ENCODE data around the gene LILRB5. TPM values are rescaled to one million over a fixed set of nuclear protein-coding genes. Genes with fewer than 3 reads are reported as not detected.

Gene LILRB5
- total RNA-seq, 1 experiment from 2014 or later, result not detected

DNA sequence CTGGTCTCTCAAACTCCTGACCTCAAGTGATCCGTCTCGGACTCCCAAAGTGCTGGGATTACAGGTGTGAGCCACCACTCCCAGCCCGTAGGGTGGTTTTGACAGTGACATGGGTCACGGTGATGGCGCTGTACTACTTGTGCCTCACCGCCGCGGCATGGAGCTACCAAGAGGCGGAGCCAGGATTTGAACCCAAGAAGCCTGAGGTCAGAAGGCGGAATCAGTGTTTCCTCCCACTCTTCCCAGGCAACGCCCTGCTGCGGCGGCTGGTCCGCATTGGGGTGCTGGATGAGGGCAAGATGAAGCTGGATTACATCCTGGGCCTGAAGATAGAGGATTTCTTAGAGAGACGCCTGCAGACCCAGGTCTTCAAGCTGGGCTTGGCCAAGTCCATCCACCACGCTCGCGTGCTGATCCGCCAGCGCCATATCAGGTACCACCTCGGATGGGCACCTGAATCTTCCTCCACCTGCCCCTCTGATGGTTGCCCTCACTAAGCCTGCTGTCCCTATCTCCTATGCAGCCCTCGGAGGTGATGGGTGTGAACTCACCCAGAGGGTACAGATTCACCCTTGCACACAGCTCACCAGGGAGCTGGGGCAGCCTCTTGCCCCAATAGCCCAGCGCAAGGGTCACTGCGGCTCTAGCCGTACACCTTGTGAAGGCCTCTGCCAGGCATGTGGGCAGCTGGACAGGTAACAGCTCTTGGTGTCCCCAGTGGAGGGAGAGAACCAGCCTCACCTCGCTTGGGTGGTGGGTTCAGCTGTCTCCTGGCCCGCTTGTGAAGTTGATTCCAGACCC lies 50.8 kb downstream of the LILRB5 start:
- H4K20me1 ChIP-seq (ENCODE audit: insufficient read depth), result peaks cover 73% of the 10 kb centered on the region; the same call in 1 of the 2 replicates
- CTCF ChIA-PET, result no interaction called here

More for the DNA sequence above, 50.8 kb downstream of the LILRB5 start:
- ChIA-PET POLR2A (interaction anchor here (1.7 to 2.5 kb wide), 2 partner anchors 12 to 16 kb away, joined by 4 to 16 read pairs; partner anchors contain the start of genes MBOAT7 and TSEN34), RAD21 (ENCODE audit: low non-redundant PET in 1 of 2, low total read pairs in 2 of 2, uncharacterized antibody in 2 of 2, unreplicated experiment in 2 of 2) (no interaction called here)
- intact Hi-C loops (cut with micrococcal nuclease), result no loop called here
- no peak overlapping the region for H2AFZ ChIP-seq (ENCODE audit: low read depth, low read length, poor library complexity, severe bottlenecking)
- peaks cover 55 to 70% of the 10 kb centered on the region in 2 experiments for H3K36me3 ChIP-seq (ENCODE audit: control insufficient read depth in 1 of 2, insufficient read depth in 2 of 2, low read length in 2 of 2)
- BruUV-seq (replicated peaks), result no TSS peak
- TF ChIP-seq TCF7L2 (IDR thresholded peaks at IDR 0.05; ENCODE audit: borderline replicate concordance, extremely low read depth, insufficient read depth, insufficient read length), result no peak
- TF ChIP-seq EZH2phosphoT487 (IDR thresholded peaks at IDR 0.05; ENCODE audit: borderline replicate concordance), result no peak
- TF ChIP-seq, protein P1, sequence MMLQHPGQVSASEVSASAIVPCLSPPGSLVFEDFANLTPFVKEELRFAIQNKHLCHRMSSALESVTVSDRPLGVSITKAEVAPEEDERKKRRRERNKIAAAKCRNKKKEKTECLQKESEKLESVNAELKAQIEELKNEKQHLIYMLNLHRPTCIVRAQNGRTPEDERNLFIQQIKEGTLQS (IDR thresholded peaks at IDR 0.05), result no peak
- no peak for TF ChIP-seq POLR2A (IDR thresholded peaks at IDR 0.05; ENCODE audit: borderline replicate concordance, extremely low read depth, insufficient read depth, insufficient read length)
- TF ChIP-seq EGR1 (IDR thresholded peaks at IDR 0.05; ENCODE audit: low read depth), result no peak
- TF ChIP-seq SP1 (IDR thresholded peaks at IDR 0.05; ENCODE audit: low read depth), result no peak
- TF ChIP-seq ZFX (IDR thresholded peaks at IDR 0.05), result no peak
- TF ChIP-seq, protein P2, sequence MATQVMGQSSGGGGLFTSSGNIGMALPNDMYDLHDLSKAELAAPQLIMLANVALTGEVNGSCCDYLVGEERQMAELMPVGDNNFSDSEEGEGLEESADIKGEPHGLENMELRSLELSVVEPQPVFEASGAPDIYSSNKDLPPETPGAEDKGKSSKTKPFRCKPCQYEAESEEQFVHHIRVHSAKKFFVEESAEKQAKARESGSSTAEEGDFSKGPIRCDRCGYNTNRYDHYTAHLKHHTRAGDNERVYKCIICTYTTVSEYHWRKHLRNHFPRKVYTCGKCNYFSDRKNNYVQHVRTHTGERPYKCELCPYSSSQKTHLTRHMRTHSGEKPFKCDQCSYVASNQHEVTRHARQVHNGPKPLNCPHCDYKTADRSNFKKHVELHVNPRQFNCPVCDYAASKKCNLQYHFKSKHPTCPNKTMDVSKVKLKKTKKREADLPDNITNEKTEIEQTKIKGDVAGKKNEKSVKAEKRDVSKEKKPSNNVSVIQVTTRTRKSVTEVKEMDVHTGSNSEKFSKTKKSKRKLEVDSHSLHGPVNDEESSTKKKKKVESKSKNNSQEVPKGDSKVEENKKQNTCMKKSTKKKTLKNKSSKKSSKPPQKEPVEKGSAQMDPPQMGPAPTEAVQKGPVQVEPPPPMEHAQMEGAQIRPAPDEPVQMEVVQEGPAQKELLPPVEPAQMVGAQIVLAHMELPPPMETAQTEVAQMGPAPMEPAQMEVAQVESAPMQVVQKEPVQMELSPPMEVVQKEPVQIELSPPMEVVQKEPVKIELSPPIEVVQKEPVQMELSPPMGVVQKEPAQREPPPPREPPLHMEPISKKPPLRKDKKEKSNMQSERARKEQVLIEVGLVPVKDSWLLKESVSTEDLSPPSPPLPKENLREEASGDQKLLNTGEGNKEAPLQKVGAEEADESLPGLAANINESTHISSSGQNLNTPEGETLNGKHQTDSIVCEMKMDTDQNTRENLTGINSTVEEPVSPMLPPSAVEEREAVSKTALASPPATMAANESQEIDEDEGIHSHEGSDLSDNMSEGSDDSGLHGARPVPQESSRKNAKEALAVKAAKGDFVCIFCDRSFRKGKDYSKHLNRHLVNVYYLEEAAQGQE (IDR thresholded peaks at IDR 0.05; ENCODE audit: low read depth), result no peak
- no peak for TF ChIP-seq CBX3 (IDR thresholded peaks at IDR 0.05; ENCODE audit: low read depth)
- TF ChIP-seq, protein P3, sequence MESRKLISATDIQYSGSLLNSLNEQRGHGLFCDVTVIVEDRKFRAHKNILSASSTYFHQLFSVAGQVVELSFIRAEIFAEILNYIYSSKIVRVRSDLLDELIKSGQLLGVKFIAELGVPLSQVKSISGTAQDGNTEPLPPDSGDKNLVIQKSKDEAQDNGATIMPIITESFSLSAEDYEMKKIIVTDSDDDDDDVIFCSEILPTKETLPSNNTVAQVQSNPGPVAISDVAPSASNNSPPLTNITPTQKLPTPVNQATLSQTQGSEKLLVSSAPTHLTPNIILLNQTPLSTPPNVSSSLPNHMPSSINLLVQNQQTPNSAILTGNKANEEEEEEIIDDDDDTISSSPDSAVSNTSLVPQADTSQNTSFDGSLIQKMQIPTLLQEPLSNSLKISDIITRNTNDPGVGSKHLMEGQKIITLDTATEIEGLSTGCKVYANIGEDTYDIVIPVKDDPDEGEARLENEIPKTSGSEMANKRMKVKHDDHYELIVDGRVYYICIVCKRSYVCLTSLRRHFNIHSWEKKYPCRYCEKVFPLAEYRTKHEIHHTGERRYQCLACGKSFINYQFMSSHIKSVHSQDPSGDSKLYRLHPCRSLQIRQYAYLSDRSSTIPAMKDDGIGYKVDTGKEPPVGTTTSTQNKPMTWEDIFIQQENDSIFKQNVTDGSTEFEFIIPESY (IDR thresholded peaks at IDR 0.05; ENCODE audit: extremely low read depth, insufficient replicate concordance, low read length), result no peak
- TF ChIP-seq, protein P4, sequence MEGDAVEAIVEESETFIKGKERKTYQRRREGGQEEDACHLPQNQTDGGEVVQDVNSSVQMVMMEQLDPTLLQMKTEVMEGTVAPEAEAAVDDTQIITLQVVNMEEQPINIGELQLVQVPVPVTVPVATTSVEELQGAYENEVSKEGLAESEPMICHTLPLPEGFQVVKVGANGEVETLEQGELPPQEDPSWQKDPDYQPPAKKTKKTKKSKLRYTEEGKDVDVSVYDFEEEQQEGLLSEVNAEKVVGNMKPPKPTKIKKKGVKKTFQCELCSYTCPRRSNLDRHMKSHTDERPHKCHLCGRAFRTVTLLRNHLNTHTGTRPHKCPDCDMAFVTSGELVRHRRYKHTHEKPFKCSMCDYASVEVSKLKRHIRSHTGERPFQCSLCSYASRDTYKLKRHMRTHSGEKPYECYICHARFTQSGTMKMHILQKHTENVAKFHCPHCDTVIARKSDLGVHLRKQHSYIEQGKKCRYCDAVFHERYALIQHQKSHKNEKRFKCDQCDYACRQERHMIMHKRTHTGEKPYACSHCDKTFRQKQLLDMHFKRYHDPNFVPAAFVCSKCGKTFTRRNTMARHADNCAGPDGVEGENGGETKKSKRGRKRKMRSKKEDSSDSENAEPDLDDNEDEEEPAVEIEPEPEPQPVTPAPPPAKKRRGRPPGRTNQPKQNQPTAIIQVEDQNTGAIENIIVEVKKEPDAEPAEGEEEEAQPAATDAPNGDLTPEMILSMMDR (IDR thresholded peaks at IDR 0.05 in 2 of 3, conservative IDR thresholded peaks at IDR 0.05 in 1 of 3; ENCODE audit: borderline replicate concordance in 1 of 3, insufficient read depth in 1 of 3, low read depth in 2 of 3, low read length in 2 of 3), result no peak
- TF ChIP-seq CEBPB (IDR thresholded peaks at IDR 0.05; ENCODE audit: low read depth), result no peak
- no peak for TF ChIP-seq EZH2 (IDR thresholded peaks at IDR 0.05)
- no peak for TF ChIP-seq JUND (IDR thresholded peaks at IDR 0.05)
- TF ChIP-seq POLR2AphosphoS5 (IDR thresholded peaks at IDR 0.05; ENCODE audit: low read depth, low read length), result no peak
- no peak for TF ChIP-seq ELF1 (IDR thresholded peaks at IDR 0.05; ENCODE audit: borderline replicate concordance, low read depth)
- no peak for TF ChIP-seq SRF (IDR thresholded peaks at IDR 0.05; ENCODE audit: low read depth)
- H3K4me3 ChIP-seq (replicated peaks in 1 of 2; ENCODE audit: low read depth in 1 of 2, low read length in 2 of 2), result no peak overlapping the region
- peak overlapping the region; percentile 18; the same call in 1 of the 2 replicates for H3K9ac ChIP-seq (ENCODE audit: low read length)
- no peak for ATAC-seq
- no peaks in the 10 kb centered on the region for H3K9me2 ChIP-seq (ENCODE audit: insufficient read depth)
- peaks cover 18 to 63% of the 10 kb centered on the region in 2 experiments for H3K4me1 ChIP-seq (ENCODE audit: control insufficient read depth in 1 of 2, insufficient read depth in 2 of 2, low read length in 2 of 2)
- no peak for DNase-seq (ENCODE audit: low read depth, low spot score)
- no peak overlapping the region for H3K4me2 ChIP-seq (ENCODE audit: low read length)
- no peak overlapping the region for H3K27ac ChIP-seq (ENCODE audit: low read depth, low read length)
- no peaks in the 10 kb centered on the region for H3K27me3 ChIP-seq (ENCODE audit: insufficient read depth, low read length)
- H3K79me2 ChIP-seq (ENCODE audit: insufficient read depth, low read length), result peaks cover 68% of the 10 kb centered on the region
- no peaks in the 10 kb centered on the region for H3K9me3 ChIP-seq (ENCODE audit: control insufficient read depth in 1 of 2, insufficient read depth in 1 of 2, low read depth in 1 of 2, low read length in 2 of 2)

Measured in HCT116 (cell line).